Measurements from ENCODE around the gene TSSK1B.

GRCh38 chr5:113405530-113405929 lies 29.3 kb downstream of the TSSK1B start:
- TF ChIP-seq CTCF (IDR thresholded peaks at IDR 0.05; ENCODE audit: low read length) (no peak), EZH2 (IDR thresholded peaks at IDR 0.05; ENCODE audit: borderline replicate concordance, low read length) (no peak)

All from OCI-LY1 (cell line).